Spleen (tissue), 7 donors: ENCODE results near the gene FOXQ1.

Experiments used
- CTCF ChIP-seq, 11 experiments: fragments of 200-600 bp in 7 of 11; fragments of 450-650 bp in 4 of 11; sonication (generic) in 4 of 11; IDR thresholded peaks in 8 of 11; conservative IDR thresholded peaks in 3 of 11; 1 replicate in 7 of 11; 2 replicates in 4 of 11; pipeline versions ENCODE4 v1.4.0 to v1.8.0; 2016 to 2021; ENCODE audit warnings: antibody characterized with exemption in 11 of 11, inconsistent platforms in 4 of 11, mild to moderate bottlenecking in 1 of 11
- POLR2A ChIP-seq, 3 donors: fragments of 450-650 bp; IDR thresholded peaks; one replicate each; pipeline ENCODE4 v1.5.1; 2017; ENCODE audit warnings: antibody characterized with exemption in 3 of 3, mild to moderate bottlenecking in 1 of 3
- donor health status: DM: no; HTN: no; CAD: no; lungs with moderate emphysema.
- donor health status: DM: no; HTN: no; CAD: no.
- donor health status: DM: no; HTN: no; CAD: no.

GRCh38 chr6:1281746-1282145 is 30.2 kb upstream of the FOXQ1 start:
- TF ChIP-seq CTCF (IDR thresholded peaks at IDR 0.05 in 8 of 11, conservative IDR thresholded peaks at IDR 0.05 in 3 of 11) (no peak), POLR2A (IDR thresholded peaks at IDR 0.05) (no peak)
